NCI-H2171 treated with DMSO at 0.1 percent for 48 hours (cell line): ENCODE measurements around the gene SLC12A4.
"Not testable (repeated sequence)": the region's sequence is repeated elsewhere in the genome, so short reads cannot be mapped to it uniquely, and the experiment has no call there.

ENCODE experiments used
- DNase-seq: peaks from one replicate; lab custom pipeline; 2025; lab: John Stamatoyannopoulos, UW

Gene SLC12A4

DNA sequence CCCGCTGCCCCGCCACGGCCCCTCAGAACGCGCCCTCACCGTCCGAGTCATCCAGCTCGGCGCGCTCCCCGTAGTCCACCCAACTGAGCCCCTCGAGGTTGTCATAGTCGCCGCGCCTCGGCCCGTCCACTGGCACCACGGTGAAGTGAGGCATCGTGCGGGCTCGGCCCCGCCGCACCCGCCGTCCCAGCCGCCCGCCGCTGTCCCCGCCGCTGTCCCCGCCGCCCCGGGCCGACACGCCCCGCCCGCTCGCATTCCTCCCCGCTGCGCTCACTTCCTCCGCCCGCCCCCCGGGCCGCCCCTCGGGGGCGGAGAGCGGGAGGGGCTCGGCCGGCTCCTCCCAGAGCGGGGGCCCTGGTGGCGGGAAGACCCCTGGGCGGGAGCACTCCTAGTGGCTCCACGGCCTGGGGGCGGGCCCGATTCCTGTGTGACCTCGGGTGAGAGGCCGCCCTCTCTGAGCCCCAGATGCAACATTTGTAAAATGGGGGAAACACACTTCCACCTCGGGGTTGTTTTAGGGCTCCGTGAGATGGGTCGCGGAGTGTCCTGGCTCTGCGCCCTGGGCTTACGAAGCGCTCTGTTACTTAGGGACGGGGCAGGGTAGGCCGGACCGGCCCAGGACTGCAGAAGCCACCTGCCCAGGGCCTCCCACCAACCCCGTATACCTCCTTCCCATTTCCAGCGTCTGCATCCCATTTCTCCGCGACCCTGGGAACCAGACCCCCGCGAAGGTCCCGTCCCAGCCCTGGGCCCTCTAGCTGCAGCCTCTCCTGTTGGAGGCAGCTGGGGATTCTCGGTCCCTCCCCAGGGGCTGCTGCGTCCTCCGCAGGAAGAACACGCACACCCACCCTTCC, at the start of gene SLC12A4:
SLC12A4 (minus strand) TSS at position 238 of the 854 bp plus-strand sequence; CDS start at position 154, 84 bp downstream.
- DNase-seq = peak; percentile 56

DNA sequence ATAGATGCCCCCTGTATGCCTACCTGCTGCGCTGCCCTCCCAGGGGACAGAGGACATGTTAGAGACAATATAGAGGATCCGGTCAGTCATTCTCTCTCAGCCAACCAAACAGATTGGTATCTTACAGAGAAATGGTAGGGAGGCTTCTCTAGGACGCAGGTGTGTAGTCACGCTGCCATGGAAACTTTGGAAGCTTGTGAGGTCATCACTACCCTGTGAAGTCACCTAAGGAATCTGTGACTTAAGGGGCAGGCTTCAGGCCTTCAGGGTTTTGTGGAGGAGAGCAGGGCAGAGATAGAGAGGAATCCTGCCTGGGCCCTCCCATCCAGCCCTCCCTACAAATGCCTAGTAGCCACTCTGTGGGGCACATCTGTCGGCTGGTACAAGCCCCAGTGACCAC, 47.2 kb upstream of the SLC12A4 start, which contains the start of gene DPEP2NB:
DPEP2NB (minus strand) TSS at position 231 of the 400 bp plus-strand sequence; CDS start at position 90, 141 bp downstream.
- DNase-seq = no peak

DNA sequence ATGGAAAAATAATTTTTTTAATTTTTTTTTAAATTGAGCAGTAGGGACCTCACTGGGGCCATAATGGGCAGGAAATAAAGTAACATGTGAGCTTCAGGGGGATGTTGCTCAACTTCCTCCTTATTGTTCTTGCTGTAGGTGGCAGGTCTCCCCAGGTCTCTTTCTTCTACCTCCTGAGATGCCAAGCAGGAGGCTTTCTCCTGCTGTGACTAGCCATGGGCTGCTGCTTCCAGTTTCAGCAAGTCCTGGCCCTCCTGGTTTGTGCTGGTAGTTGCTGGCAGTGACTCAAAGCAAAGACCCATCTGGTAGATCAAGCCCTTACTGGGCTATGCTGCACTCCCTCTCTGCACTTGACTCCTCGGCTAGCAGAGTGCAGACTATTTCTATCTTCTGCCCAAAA, 45.0 kb upstream of the SLC12A4 start:
- DNase-seq = no peak

DNA sequence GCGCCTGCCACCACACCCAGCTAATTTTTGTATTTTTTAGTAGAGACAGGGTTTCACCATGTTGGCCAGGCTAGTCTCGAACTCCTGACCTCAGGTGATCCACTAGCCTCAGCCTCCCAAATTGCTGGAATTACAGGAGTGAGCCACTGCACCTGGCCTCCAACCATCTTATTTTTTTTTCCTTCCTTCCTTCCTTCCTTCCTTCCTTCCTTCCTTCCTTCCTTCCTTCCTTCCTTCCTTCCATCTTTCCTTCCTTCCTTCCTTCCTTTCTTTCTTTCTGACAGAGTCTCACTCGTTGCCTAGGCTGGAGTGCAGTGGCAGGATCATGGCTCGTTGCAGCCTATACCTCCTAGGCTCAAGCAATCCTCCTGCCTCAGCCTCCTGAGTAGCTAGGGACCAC, 41.4 kb upstream of the SLC12A4 start:
- DNase-seq = not testable (repeated sequence)

DNA sequence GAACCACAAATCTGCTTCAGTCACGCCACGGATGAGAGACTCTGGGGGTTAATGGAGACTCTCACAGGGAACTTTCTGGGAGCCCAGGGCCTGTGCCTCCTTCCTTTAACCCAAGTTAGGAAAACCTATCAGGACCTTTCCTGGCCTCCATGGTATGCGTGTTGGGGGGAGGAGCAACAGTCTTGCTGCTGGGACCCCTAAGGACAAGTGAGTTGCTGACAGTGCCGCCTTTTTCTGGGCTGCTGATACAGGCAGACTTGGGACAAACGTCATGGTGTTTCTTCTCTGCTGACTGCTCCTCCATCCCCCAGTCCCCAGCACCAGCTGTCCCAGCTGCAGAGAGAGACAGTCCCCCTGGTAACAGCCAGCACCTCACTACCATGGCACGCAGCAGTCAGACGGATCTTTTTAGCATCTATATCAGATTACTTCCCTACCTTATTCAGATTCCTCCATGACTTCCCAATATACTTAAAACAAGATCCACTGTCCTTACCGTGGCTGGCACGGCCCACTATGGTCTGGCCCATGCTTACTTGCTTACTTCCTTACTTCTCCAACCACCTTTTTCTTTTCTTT, 40.8 kb upstream of the SLC12A4 start:
- no peak for DNase-seq

DNA sequence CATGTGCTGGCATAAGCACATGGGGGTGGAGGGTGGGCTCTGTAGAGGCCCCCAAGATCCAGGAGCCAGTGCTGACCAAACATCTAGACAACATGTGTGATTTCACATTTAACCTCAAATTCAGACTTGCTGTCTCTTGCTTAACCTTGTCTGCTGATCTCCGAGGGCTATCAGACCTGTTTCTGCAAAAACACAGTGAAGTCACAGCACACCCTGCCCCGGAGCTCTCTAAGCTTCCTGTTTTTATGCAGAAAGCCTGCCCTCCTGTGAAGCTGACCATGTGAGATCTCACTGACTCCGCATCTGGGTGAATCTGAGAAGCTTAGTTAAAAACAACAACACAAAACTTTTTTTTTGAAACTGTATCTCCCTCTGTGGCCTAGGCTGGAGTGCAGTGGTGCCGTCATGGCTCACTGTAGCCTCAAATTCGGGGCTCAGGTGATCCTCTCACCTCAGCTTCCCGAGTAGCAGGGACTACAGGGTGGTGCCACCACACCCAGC, 37.4 kb upstream of the SLC12A4 start:
- no peak for DNase-seq

DNA sequence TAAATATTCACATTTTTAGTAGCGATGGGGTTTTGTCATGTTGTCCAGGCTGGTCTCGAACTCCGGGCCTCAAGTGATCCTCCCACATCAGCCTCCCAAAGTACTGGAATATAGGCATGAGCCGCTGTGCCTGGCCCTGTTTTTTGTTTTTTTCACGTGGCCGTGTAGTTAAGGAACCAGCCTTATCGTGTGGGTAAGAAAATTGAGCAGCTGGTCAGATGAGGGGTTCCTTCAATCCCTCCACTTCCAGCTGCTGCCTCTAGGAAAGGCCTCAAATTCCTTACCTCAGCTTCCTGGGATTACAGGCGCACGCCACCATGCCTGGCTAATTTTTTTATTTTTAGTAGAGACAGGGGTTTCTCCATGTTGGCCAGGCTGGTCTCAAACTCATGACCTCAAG, 36.8 kb upstream of the SLC12A4 start:
- DNase-seq = no peak

DNA sequence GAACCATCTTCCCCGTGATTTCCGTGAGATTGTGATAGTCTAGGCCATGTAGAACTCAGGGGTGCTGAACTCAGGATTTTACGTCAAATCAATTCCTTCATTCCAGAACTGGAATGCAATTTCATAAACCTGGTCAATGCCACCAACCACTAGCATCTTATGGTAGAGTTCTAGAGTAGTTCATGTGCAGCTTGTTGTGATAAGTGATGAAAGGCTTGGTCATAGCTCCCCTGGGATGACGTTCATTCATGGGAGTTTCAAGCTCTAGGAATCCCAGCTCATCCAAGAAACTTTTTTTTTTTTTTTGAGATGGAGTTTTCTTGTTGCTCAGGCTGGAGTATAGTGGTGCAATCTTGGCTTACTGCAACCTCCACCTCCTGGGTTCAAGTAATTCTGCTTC, 34.6 kb upstream of the SLC12A4 start:
- DNase-seq = no peak

DNA sequence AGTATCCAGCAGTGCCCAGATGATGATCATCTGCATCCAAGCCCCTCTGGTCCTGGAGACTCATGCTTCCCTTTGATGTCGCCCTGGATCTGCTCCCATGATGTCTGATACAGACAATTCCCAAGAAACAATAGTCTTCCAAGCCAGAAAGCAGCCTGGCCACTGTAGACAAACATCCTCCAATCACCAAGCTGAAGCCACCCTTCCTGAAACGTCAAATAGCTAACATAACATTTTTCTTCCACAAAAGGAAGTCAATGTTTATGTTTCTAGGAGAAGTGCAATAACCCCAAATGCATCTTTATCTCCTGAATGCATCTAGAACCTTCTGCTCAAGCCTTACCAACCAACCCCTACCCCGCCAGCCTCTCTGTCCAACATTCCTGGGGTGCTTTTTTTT, 32.0 kb upstream of the SLC12A4 start:
- no peak for DNase-seq

DNA sequence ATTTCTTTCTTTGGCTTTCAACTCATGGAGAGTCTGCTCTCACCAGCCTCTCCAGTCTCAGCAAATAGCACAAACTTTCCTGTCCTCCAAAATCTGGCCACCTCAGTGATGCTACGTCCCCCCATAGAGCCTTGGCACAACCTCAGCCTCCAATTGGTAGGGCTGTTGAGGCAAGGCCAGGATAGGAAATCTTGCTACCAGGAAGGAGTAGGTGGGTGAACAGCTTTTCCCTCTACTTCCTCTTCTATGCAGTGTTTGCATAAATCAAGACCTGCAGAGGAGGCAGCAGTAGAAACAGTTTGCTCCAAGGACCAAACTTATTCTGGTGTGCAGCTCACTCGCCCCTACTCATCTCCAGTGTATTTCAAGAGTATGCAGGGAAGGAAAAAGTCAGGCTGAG, 31.5 kb upstream of the SLC12A4 start:
- no peak for DNase-seq

DNA sequence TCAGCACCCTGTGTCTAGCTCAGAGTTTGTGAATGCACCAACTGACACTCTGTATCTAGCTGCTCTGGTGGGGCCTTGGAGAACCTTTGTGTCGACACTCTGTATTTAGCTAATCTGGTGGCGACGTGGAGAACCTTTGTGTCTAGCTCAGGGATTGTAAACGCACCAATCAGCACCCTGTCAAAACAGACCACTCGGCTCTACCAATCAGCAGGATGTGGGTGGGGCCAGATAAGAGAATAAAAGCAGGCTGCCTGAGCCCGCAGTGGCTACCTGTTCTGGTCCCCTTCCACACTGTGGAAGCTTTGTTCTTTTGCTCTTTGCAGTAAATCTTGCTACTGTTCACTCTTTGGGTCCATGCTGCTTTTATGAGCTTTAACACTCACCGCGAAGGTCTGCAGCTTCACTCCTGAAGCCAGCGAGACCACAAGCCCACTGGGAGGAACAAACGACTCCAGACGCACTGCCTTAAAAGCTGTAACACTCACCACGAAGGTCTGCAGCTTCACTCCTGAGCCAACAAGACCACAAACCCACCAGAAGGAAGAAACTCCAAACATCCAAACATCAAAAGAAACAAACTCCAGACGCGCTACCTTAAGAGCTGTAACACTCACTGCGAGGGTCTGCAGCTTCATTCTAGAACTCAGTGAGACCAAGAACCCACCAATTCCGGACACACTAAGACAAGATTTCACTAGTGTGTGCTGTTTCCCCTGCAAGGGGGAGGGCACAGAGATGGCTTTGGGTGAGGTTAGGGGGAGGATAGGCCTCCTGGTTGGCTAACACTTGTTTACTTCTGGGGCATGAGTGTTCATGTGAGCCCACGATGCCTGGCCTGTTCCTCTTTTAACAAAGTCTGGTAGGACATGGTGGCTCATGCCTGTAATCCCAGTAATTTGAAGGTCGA, 30.6 kb upstream of the SLC12A4 start, which contains the start of gene DPEP2:
DPEP2 (minus strand) TSS at position 706 of the 910 bp plus-strand sequence. CDS start 6,272 bp downstream, outside the sequence.
- not testable (repeated sequence) for DNase-seq

DNA sequence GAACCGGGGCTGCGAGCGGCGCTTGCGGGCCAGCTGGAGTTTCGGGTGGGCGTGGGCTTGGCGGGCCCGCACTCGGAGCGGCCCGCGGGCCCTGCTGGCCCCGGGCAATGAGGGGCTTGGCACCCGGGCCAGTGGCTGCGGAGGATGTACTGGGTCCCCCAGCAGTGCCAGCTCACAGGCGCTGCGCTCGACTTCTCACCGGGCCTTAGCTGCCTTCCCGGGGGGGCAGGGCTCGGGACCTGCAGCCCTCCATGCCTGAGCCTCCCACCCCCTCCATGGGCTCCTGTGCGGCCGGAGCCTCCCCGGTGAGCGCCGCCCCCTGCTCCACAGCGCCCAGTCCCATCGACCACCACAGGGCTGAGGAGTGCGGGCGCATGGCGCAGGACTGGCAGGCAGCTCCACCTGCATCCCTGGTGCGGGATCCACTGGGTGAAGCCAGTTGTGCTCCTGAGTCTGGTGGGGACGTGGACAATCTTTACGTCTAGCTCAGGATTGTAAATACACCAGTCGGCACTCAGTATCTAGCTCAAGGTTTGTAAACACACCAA, 29.9 kb upstream of the SLC12A4 start:
- not testable (repeated sequence) for DNase-seq

DNA sequence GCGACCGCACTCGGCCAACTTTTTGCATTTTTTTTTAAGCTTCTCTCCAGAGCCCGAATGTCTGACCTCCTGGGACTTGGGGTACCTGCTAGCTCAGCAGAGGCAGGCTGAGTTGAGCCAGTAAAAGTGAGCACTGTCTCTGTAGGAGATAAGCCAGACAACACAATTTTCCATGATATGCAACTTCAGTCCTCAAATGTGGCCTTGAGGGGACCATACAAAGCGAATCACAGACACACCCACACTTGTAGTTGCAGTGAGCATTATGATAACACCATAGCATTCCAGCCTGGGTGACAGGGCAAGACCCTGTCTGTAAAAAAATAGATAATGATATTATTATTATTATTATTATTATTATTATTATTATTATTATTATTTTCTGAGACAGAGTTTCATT, 28.2 kb upstream of the SLC12A4 start:
- no peak for DNase-seq

DNA sequence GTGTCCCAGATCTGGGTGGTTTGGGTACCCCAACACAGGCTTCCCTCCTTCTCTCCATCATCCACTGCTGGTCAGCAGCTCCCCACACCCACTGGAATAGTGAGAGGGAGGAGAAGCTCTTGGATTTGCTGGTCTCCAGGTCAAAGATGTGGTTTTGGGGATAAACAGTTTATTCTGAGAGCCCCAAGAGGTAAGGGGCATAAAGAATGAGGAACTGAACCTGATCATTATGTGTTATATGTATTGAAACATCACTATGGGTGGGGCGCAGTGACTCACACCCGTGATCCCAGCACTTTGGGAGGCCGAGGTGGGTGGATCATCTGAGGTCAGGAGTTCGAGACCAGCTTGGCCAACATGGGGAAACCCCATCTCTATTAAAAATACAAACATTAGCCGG, 27.0 kb upstream of the SLC12A4 start:
- no peak for DNase-seq

DNA sequence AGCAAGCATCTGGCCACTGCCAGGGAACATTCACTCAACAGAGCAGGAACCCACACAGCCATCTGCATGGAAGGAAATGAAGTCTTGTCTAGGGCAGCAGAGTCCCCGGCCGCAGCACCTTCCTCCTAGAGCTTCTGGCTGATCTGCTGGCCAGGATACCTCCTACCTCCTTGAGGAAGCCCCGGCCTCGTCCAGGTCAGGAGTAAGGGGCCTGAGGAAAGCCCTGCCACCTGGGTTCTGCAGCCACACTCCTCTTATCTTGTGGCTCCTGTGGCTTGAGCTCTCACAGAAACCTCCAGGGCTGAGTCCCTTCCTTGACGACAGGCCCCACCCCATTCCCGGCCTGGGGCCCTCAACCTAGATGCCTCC, 25.6 kb upstream of the SLC12A4 start:
- DNase-seq = not testable (repeated sequence)

DNA sequence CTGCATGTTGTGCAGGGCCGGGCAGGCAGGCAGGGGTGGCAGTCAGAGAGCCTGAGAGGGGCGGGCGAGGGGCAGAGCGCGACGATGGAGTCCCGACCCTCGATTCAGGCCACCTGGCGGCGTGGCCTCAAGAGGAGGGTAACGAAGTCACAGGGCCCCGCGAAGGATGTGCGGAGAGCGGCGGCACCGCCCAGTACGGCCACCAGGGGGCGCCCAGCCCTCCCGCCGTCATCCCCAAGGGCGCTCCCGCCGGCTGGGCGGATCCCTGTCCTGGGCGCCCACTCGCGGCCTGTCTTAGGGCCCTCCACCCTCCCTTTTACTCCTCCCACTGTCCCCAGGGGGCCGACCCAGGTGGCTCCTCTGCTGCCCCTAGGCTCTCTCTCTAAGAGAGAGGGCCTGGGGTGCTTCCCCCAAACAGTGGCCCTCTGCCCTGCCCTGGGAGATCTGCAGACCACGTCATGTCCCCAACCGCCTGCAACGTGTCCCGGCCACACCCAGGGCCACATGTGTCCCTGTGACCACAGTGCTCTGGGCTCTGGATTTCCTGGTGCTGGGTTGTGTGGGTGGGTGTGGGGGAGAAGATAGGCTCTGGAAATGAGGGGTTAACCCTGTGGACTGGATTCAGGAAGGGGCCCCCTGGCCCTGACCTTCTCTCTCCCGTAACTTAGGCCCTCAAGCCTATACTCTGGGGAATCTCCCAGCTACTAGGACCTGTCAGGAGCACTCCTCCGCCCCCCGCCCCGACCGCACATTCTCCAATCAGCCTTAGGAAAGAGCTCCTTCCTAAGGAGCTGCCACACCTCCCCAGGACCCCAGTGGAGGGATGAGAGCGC, 25.0 kb upstream of the SLC12A4 start:
- peak; percentile 68 for DNase-seq

DNA sequence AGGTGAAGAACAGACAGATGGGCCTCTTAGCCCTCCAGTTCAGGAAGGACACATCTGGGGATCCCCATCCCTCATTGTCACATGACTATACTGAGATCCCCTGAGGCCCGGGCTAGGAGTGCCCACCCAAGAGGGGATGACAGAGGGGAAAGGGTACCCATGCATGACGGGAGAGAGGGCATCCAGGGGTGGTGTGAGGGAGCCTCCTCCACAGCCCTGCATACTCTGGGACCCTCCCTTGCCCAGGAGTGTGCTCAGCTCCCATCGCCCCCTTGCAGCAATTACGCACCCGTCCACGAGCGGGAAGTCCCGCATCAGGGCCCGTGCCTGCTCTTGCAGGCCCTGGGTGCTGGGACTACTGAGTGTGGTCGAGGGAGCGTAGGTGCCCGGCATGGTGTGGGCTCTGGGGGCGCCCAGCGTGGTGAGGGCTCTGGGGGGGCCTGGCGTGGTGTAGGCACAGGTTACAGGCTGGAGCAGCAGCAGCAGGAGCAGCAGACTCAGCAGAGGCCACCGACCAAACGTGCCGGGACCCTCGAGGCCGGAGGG, 24.3 kb upstream of the SLC12A4 start:
- no peak for DNase-seq

DNA sequence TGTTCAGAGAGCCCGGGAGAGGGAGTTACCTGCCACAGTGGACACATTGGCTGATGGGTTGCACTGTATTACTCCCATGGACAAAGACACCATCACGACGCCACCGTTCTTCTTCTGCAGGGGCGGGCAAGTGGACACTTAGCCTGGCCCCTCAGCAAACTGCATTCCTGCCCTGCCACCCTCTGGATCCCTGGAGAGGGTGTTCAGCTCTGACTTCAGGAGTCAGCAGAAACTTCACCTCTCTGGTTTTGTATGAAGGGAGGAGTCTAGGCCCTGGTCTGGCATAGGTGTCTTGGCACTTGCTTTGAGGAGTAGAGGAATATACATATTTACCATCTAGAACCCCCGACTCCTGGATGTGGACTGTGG, 21.6 kb upstream of the SLC12A4 start:
- no peak for DNase-seq

DNA sequence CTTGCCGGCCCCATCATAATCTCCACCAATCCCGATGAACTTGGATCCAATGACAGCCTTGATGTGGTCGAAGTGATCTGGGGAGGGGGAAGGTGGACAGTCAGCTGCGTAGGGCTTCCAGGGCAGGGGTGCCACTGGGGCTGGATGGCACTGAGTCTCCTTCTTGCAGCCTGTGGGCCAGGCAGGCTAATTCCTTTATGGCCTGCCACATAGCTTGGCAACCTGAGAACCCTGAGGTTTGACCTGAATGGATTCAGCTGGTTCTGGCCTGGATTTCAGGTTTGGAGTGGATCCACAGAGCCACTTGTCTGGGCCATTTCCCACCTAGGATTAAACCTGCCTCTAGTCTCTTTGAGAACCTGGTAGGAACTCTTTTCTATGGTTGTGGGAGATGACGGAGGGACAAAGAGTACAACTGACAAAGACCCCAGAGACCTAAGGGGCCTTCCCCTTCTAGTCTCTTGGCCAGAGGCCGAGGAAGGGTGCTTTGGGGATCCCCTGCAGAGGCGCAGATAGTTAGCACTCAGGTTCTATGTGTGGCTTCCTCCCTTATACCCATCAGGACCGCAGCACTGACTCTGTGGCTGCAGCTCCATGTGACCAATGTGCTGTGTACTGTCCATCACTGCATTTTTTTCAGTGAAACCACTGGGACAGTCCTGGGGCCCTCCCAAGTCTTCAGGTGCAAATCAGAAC, 21.0 kb upstream of the SLC12A4 start:
- DNase-seq = no peak

DNA sequence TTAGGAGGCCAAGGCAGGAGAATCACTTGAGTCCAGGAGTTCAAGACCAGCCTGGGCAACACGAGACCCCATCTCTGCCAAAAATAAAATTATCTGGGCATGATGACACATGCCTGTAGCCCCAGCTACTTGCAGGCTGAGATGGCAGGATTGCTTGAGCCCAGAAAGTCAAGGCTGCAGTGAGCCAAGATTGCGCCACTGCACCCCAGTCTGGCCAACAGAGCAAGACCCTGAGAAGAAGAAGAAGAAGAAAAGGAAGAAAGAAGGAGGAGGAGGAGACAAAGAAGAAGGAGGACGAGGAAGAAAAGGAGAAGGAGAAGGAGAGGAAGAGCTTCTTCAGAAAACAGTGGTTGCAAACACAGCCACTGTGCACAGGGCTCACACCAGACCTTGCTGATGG, 20.2 kb upstream of the SLC12A4 start:
- DNase-seq = no peak
